Esophagus muscularis mucosa (tissue), 4 donors: ENCODE results near the gene CRYGB. TPM values are rescaled to one million over a fixed set of nuclear protein-coding genes. Genes with fewer than 3 reads are reported as not detected.

Source experiments
- DNase-seq: peaks from one replicate; pipeline ENCODE4 v3.0.0-alpha.2; 2017; ENCODE audit errors: extremely low spot score
- H3K27ac ChIP-seq, 4 donors: fragments of 200-600 bp; sonication (generic); replicated peaks in 1 of 4; 1 replicate in 3 of 4; 2 replicates in 1 of 4; pipeline ENCODE4 v1.5.1; 2016 to 2019; ENCODE audit warnings: mild to moderate bottlenecking in 1 of 4
- H3K27me3 ChIP-seq, 4 donors: fragments of 200-600 bp; sonication (generic); one replicate each; pipeline versions ENCODE4 v1.5.1 to v1.6.0; 2016 to 2019
- H3K36me3 ChIP-seq, 4 donors: fragments of 200-600 bp; sonication (generic); one replicate each; pipeline ENCODE4 v1.5.1; 2016 to 2019
- H3K4me1 ChIP-seq, 4 donors: fragments of 200-600 bp; sonication (generic); one replicate each; pipeline ENCODE4 v1.5.1; 2016 to 2019
- H3K4me3 ChIP-seq, 4 donors: fragments of 200-600 bp; sonication (generic); 1 replicate in 2 of 4; 2 replicates in 2 of 4; pipeline ENCODE4 v1.5.1; 2016 to 2019; ENCODE audit warnings: mild to moderate bottlenecking in 4 of 4, moderate library complexity in 1 of 4
- H3K9me3 ChIP-seq, 4 donors: fragments of 200-600 bp; sonication (generic); 1 replicate in 3 of 4; 2 replicates in 1 of 4; pipeline ENCODE4 v1.5.1; 2016 to 2019
- EP300 ChIP-seq: sonication (generic); formaldehyde crosslinking; IDR thresholded peaks from one replicate; pipeline ENCODE4 v1.6.1; 2017; ENCODE audit warnings: antibody characterized with exemption
- POLR2A ChIP-seq: fragments of 450-650 bp; IDR thresholded peaks from one replicate; pipeline ENCODE4 v1.6.1; 2017; ENCODE audit warnings: antibody characterized with exemption, moderate library complexity, mild to moderate bottlenecking, low read depth
- POLR2AphosphoS5 ChIP-seq, 2 donors: sonication (generic); formaldehyde crosslinking; IDR thresholded peaks; one replicate each; pipeline ENCODE4 v1.6.1; 2017; ENCODE audit warnings: antibody characterized with exemption in 2 of 2
- WGBS: methylation state at CpG from one replicate; pipeline ENCODE4 v1.1.5; 2018; 5-methylcytosine and 5-hydroxymethylcytosine counted together
- intact Hi-C: fragments of 100-400 bp; cut with DNase I; formaldehyde crosslinking; loops from one replicate; pipeline ENCODE4 v1.15.1; 2023
- total RNA-seq, 4 donors: library from RNA; depleted of rRNA; stranded (reverse); fragments of >200 nt; gene quantifications; one replicate each; pipeline versions ENCODE4 v1.1.0 to v1.2.1, GENCODE V29; 2016
- TF ChIP-seq, protein P1 (sequence below), 3 experiments: fragments of 200-600 bp in 2 of 3; fragments of 450-650 bp in 1 of 3; sonication (generic) in 2 of 3; IDR thresholded peaks; one replicate each; pipeline ENCODE4 v1.5.1; 2017 to 2019; ENCODE audit warnings: antibody characterized with exemption in 3 of 3, mild to moderate bottlenecking in 2 of 3, moderate library complexity in 1 of 3

The CRYGB gene
- total RNA-seq, 4 donors from 2014 or later: not detected

GRCh38 chr2:208097801-208098200 is 48.2 kb downstream of the CRYGB start:
- intact Hi-C loops: no loop called here
- TF ChIP-seq EP300 (no peak), POLR2A (no peak), POLR2AphosphoS5 (IDR thresholded peaks at IDR 0.05) (no peak)
- Histone ChIP-seq H3K27me3 (no peaks in the 10 kb centered on the region), H3K4me3 (no peak overlapping the region), H3K27ac (no peak overlapping the region), H3K9me3 (no peaks in the 10 kb centered on the region), H3K36me3 (no peaks in the 10 kb centered on the region), H3K4me1 (peaks cover 0 to 9% (median 2%) of the 10 kb centered on the region in 4 donors)
- WGBS: 74% methylated on average over 5 of the region's 5 CpGs
- no peak for DNase-seq

DNA sequence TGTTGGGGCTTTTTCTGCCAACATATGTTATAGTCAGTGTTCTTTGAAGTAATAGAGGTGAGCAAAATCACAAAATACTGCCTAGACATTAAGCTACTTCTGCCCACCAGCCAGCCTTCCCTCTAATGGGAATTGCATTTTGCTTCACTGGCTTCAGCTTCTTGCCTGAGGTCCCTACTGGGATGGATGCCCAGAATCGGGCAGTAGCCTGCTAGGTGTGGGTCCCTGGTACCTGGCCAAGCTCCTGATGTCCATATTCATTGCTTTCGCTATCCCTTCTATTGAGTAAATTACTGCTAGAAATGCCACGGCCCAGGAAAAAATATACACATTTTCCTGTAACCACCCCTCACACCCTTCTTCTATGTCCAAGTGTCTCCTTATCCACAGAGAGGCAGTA is 48.6 kb downstream of the CRYGB start:
- H3K27ac ChIP-seq: no peak overlapping the region
- H3K36me3 ChIP-seq: no peaks in the 10 kb centered on the region
- intact Hi-C loops: no loop called here
- H3K4me3 ChIP-seq: no peak overlapping the region
- no peaks in the 10 kb centered on the region for H3K27me3 ChIP-seq
- WGBS: 72% methylated on average over 3 of the region's 3 CpGs
- TF ChIP-seq, protein P1, sequence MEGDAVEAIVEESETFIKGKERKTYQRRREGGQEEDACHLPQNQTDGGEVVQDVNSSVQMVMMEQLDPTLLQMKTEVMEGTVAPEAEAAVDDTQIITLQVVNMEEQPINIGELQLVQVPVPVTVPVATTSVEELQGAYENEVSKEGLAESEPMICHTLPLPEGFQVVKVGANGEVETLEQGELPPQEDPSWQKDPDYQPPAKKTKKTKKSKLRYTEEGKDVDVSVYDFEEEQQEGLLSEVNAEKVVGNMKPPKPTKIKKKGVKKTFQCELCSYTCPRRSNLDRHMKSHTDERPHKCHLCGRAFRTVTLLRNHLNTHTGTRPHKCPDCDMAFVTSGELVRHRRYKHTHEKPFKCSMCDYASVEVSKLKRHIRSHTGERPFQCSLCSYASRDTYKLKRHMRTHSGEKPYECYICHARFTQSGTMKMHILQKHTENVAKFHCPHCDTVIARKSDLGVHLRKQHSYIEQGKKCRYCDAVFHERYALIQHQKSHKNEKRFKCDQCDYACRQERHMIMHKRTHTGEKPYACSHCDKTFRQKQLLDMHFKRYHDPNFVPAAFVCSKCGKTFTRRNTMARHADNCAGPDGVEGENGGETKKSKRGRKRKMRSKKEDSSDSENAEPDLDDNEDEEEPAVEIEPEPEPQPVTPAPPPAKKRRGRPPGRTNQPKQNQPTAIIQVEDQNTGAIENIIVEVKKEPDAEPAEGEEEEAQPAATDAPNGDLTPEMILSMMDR (IDR thresholded peaks at IDR 0.05): no peak
- no peak for TF ChIP-seq POLR2AphosphoS5 (IDR thresholded peaks at IDR 0.05)
- DNase-seq: no peak
- H3K4me1 ChIP-seq: peaks cover 0 to 8% (median 2%) of the 10 kb centered on the region in 4 donors
- no peaks in the 10 kb centered on the region for H3K9me3 ChIP-seq

GRCh38 chr2:208096080-208096479 is 49.9 kb downstream of the CRYGB start:
- H3K36me3 ChIP-seq: no peaks in the 10 kb centered on the region
- TF ChIP-seq POLR2AphosphoS5 (IDR thresholded peaks at IDR 0.05) (no peak), POLR2A (no peak), EP300 (no peak)
- TF ChIP-seq, protein P1 (IDR thresholded peaks at IDR 0.05): no peak
- WGBS: 76% methylated on average over 3 of the region's 3 CpGs

GRCh38 chr2:208093128-208093527 is 52.8 kb downstream of the CRYGB start:
- no peak overlapping the region for H3K27ac ChIP-seq
- no peaks in the 10 kb centered on the region for H3K9me3 ChIP-seq
- intact Hi-C loops: no loop called here
- TF ChIP-seq EP300 (no peak), POLR2AphosphoS5 (IDR thresholded peaks at IDR 0.05) (no peak), POLR2A (no peak)
- TF ChIP-seq, protein P1 (IDR thresholded peaks at IDR 0.05): no peak
- no peaks in the 10 kb centered on the region for H3K36me3 ChIP-seq
- H3K4me3 ChIP-seq: no peak overlapping the region
- no peaks in the 10 kb centered on the region for H3K27me3 ChIP-seq
- no peaks in the 10 kb centered on the region for H3K4me1 ChIP-seq
- DNase-seq: no peak

More at GRCh38 chr2:208096080-208096479, 49.9 kb downstream of the CRYGB start:
- Histone ChIP-seq H3K27me3 (no peaks in the 10 kb centered on the region), H3K4me3 (no peak overlapping the region), H3K4me1 (no peaks in the 10 kb centered on the region), H3K27ac (no peak overlapping the region), H3K9me3 (no peaks in the 10 kb centered on the region)
- no peak for DNase-seq
- intact Hi-C loops: no loop called here

Other genes with a start within 250 kb of the CRYGB start
- 10 to 100 TPM; 24.8 to 34.5 (median 31.1) TPM for gene PLEKHM3, start 120.6 kb downstream of the CRYGB start, total RNA-seq
- gene CRYGD, start 21.6 kb downstream of the CRYGB start, total RNA-seq: not detected
- not detected for gene CRYGC, start 16.3 kb downstream of the CRYGB start, total RNA-seq
- not detected for gene CRYGA, start 17.4 kb upstream of the CRYGB start, total RNA-seq
- not detected for gene C2orf80, start 43.9 kb upstream of the CRYGB start, total RNA-seq
- 10 to 100 TPM; 22.0 to 28.0 (median 24.8) TPM for gene IDH1, start 108.9 kb upstream of the CRYGB start, total RNA-seq
- gene PIKFYVE, start 120.1 kb upstream of the CRYGB start, total RNA-seq: 10 to 100 TPM; 19.1 to 29.7 (median 22.8) TPM